Measurements from ENCODE around the gene BCAR3.

GRCh38 chr1:93649231-93649630 lies 32.4 kb downstream of the BCAR3 start:
- TF ChIP-seq CTCF (IDR thresholded peaks at IDR 0.05; ENCODE audit: insufficient read depth, low read length, poor library complexity, severe bottlenecking): no peak
- TF ChIP-seq EZH2phosphoT487 (conservative IDR thresholded peaks at IDR 0.05; ENCODE audit: low read length): no peak

Data from SU-DHL-6 (cell line).